Neuronal stem cell (in vitro differentiated cells): ENCODE measurements around the gene DNAH2.

Experiments
- DNase-seq: peaks from one replicate; pipeline ENCODE4 v3.0.0-alpha.2; 2013; ENCODE audit warnings: low spot score
- H2AFZ ChIP-seq: one replicate; pipeline ENCODE4 v1.6.1; 2013; ENCODE audit warnings: mild to moderate bottlenecking, low read length, inconsistent platforms
- H2AK5ac ChIP-seq: 2 replicates; pipeline ENCODE4 v1.6.1; 2013; ENCODE audit warnings: low read depth, mild to moderate bottlenecking, inconsistent platforms, low read length, moderate library complexity, mixed read lengths
- H2BK120ac ChIP-seq: 2 replicates; pipeline ENCODE4 v1.6.1; 2013; ENCODE audit warnings: low read depth, mild to moderate bottlenecking, inconsistent platforms, low read length, moderate library complexity, mixed read lengths
- H2BK12ac ChIP-seq: one replicate; pipeline ENCODE4 v1.6.1; 2013; ENCODE audit warnings: low read length, inconsistent platforms
- H2BK15ac ChIP-seq: 2 replicates; pipeline ENCODE4 v1.6.1; 2013; ENCODE audit warnings: mild to moderate bottlenecking, low read length, inconsistent platforms, mixed read lengths
- H2BK5ac ChIP-seq: one replicate; pipeline ENCODE4 v1.6.1; 2013; ENCODE audit warnings: inconsistent platforms, mild to moderate bottlenecking, low read length, moderate library complexity
- H3K14ac ChIP-seq: one replicate; pipeline ENCODE4 v1.6.1; 2013; ENCODE audit warnings: low read length, inconsistent platforms
- H3K18ac ChIP-seq: 2 replicates; pipeline ENCODE4 v1.6.1; 2013; ENCODE audit warnings: low read length, inconsistent platforms
- H3K23ac ChIP-seq: 2 replicates; pipeline ENCODE4 v1.6.1; 2013; ENCODE audit warnings: low read depth, mild to moderate bottlenecking, mixed read lengths, low read length, inconsistent platforms; ENCODE audit not compliant: poor library complexity
- H3K27ac ChIP-seq: replicated peaks from 3 replicates; pipeline ENCODE4 v1.5.1; 2013; ENCODE audit warnings: low read length, inconsistent platforms
- H3K27me3 ChIP-seq, 3 experiments: 2 replicates each; pipeline ENCODE4 v1.6.1; 2013; ENCODE audit warnings: low read length in 3 of 3, mild to moderate bottlenecking in 2 of 3, inconsistent platforms in 1 of 3, low read depth in 1 of 3, mixed read lengths in 1 of 3, moderate library complexity in 1 of 3; ENCODE audit not compliant: control insufficient read depth in 3 of 3, insufficient read depth in 3 of 3
- H3K36me3 ChIP-seq, 2 donors: replicated peaks in 1 of 2; 2 replicates each; pipeline ENCODE4 v1.6.1; 2013; ENCODE audit warnings: low read length in 2 of 2; ENCODE audit not compliant: control insufficient read depth in 2 of 2, insufficient read depth in 2 of 2
- H3K4ac ChIP-seq: 2 replicates; pipeline ENCODE4 v1.6.1; 2013; ENCODE audit warnings: inconsistent platforms, mild to moderate bottlenecking, low read length, moderate library complexity
- H3K4me1 ChIP-seq, 2 donors: 1 replicate in 1 of 2; 2 replicates in 1 of 2; pipeline ENCODE4 v1.6.1; 2013; ENCODE audit warnings: low read length in 2 of 2, low read depth in 1 of 2; ENCODE audit not compliant: control insufficient read depth in 2 of 2, insufficient read depth in 1 of 2
- H3K4me2 ChIP-seq: one replicate; pipeline ENCODE4 v1.6.1; 2013; ENCODE audit warnings: mild to moderate bottlenecking, low read length, inconsistent platforms; ENCODE audit not compliant: insufficient read depth, poor library complexity, severe bottlenecking
- H3K4me3 ChIP-seq, 2 donors: 2 replicates each; pipeline ENCODE4 v1.5.1; 2013; ENCODE audit warnings: low read length in 2 of 2, mild to moderate bottlenecking in 2 of 2, inconsistent platforms in 1 of 2, moderate library complexity in 1 of 2
- H3K79me1 ChIP-seq: one replicate; pipeline ENCODE4 v1.6.1; 2013; ENCODE audit warnings: low read depth, mild to moderate bottlenecking, inconsistent platforms, low read length, moderate library complexity
- H3K9ac ChIP-seq: one replicate; pipeline ENCODE4 v1.6.1; 2013; ENCODE audit warnings: mild to moderate bottlenecking, low read depth, low read length, inconsistent platforms; ENCODE audit not compliant: poor library complexity
- H3K9me3 ChIP-seq, 2 donors: replicated peaks in 1 of 2; 2 replicates each; pipeline versions ENCODE3 to v1.6.1; 2013; ENCODE audit warnings: low read length in 2 of 2, mild to moderate bottlenecking in 2 of 2, inconsistent platforms in 1 of 2, low read depth in 1 of 2, mixed read lengths in 1 of 2, moderate library complexity in 1 of 2; ENCODE audit not compliant: control insufficient read depth in 2 of 2, insufficient read depth in 1 of 2
- H4K8ac ChIP-seq: one replicate; pipeline ENCODE4 v1.6.1; 2013; ENCODE audit warnings: low read depth, mild to moderate bottlenecking, inconsistent platforms, low read length, moderate library complexity
- H4K91ac ChIP-seq: one replicate; pipeline ENCODE4 v1.6.1; 2013; ENCODE audit warnings: low read length, low read depth, mild to moderate bottlenecking, inconsistent platforms; ENCODE audit not compliant: poor library complexity
- WGBS, 2 donors: extraction: QIAGEN DNeasy Blood & Tissue Kit; methylation state at CpG; one replicate each; pipeline ENCODE4 v1.1.7; 2013; ENCODE audit warnings: missing lambda C conversion rate in 2 of 2, mixed read lengths in 1 of 2; ENCODE audit not compliant: insufficient read length in 2 of 2, insufficient replicate concordance in 1 of 2; ENCODE audit errors: extremely low coverage in 2 of 2; 5-methylcytosine and 5-hydroxymethylcytosine counted together

Gene DNAH2

DNA sequence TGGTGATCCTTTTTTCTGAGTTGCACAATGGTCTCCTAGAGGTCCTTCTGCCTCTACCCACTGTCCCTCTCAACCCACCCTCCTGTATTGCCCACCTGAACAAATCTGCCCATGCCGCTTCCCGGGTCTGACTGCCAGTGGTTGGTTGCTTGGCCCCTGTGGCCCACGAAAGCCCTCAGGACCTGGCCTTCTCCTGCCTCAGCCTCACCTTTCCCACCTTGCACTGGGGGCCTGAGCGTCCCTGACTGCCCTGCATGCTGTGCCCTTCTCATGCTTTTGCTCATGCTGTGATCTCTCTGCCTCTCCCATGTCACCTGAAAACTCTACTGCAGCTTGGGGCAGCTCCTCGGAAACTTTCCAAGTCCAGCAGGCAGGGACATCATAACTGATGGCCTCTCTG is 102.7 kb downstream of the DNAH2 start:
- Histone ChIP-seq H3K18ac (no peak overlapping the region), H2BK5ac (no peak overlapping the region), H3K36me3 (no peaks in the 10 kb centered on the region), H2AFZ (no peak overlapping the region), H3K27ac (no peak overlapping the region), H2AK5ac (no peak overlapping the region), H3K4me2 (no peak overlapping the region), H3K14ac (no peak overlapping the region), H4K8ac (no peak overlapping the region), H3K4me1 (peaks cover 0 to 2% of the 10 kb centered on the region in 2 donors), H3K9me3 (no peaks in the 10 kb centered on the region), H2BK120ac (no peak overlapping the region), H2BK15ac (no peak overlapping the region), H4K91ac (no peak overlapping the region), H3K4me3 (no peak overlapping the region), H3K9ac (peak overlapping the region; percentile 38), H3K23ac (no peak overlapping the region), H3K79me1 (peaks cover 4% of the 10 kb centered on the region), H3K27me3 (peaks cover 0 to 62% (median 13%) of the 10 kb centered on the region in 3 experiments), H3K4ac (no peak overlapping the region), H2BK12ac (peak overlapping the region; percentile 7)
- WGBS, 2 donors = no CpG with 5 or more reads among the region's 5 CpGs
- no peak for DNase-seq

DNA sequence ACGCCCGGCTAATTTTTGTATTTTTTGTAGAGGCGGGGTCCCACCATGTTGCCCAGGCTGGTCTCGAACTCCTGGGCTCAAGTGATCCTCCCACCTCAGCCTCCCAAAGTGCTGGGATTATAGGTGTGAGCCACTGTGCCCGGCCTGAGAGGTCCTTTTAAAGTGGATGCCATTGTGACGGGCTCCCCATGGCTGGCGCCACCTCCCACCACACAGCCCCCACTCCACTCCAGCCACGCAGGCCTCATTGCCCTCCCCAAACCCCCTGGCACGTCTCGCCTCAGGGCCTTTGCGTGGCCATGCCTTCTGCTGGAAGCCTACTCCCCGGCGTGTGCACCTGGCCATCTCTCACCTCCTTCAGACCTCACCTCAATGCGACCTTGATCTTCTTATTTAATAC is 104.6 kb downstream of the DNAH2 start:
- H3K27ac ChIP-seq = no peak overlapping the region
- no peaks in the 10 kb centered on the region for H3K36me3 ChIP-seq
- H4K91ac ChIP-seq = no peak overlapping the region

DNA sequence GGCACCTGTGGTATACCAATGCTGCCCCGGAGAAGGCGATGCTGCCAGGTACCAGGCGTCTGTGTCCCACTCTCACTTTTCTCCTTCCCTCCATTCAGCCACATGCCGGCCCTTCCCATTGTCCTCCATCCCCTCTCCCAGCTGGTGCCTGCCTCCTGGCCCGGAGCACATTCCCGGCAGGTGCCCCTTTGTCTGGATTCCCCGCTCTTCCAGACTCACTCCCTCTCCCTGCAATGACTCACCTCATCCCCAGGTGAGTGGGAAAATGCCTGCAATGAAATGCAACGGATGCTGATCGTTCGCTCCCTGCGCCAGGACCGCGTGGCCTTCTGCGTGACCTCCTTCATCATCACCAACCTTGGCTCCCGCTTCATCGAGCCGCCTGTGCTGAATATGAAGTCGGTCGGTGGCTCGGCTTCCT is 106.0 kb downstream of the DNAH2 start:
- H3K79me1 ChIP-seq = peaks cover 4% of the 10 kb centered on the region
- H3K9ac ChIP-seq = no peak overlapping the region
- no peaks in the 10 kb centered on the region for H3K9me3 ChIP-seq
- H2BK120ac ChIP-seq = no peak overlapping the region
- H4K91ac ChIP-seq = peak overlapping the region; percentile 85
- peak overlapping the region; percentile 81 for H2BK15ac ChIP-seq
- peak overlapping the region; percentile 84 for H2AK5ac ChIP-seq
- no peak overlapping the region for H3K23ac ChIP-seq
- no peaks in the 10 kb centered on the region for H3K36me3 ChIP-seq
- peak overlapping the region; percentile 19 for H3K18ac ChIP-seq
- no peak overlapping the region for H4K8ac ChIP-seq
- no peak overlapping the region for H3K27ac ChIP-seq
- peaks cover 0 to 2% of the 10 kb centered on the region in 2 donors for H3K4me1 ChIP-seq
- no peak overlapping the region for H3K4me3 ChIP-seq
- WGBS, 2 donors = no CpG with 5 or more reads among the region's 20 CpGs
- peak overlapping the region; percentile 41 for H2BK12ac ChIP-seq
- H3K27me3 ChIP-seq = peaks cover 0 to 41% (median 13%) of the 10 kb centered on the region in 3 experiments
- no peak overlapping the region for H3K4me2 ChIP-seq
- H3K14ac ChIP-seq = peak overlapping the region; percentile 89
- H2BK5ac ChIP-seq = peak overlapping the region; percentile 94
- H3K4ac ChIP-seq = no peak overlapping the region
- no peak overlapping the region for H2AFZ ChIP-seq
- DNase-seq = no peak

More for the DNA sequence above, 104.6 kb downstream of the DNAH2 start:
- Histone ChIP-seq H2BK120ac (no peak overlapping the region), H3K4me1 (peaks cover 0 to 2% of the 10 kb centered on the region in 2 donors), H3K18ac (peak overlapping the region; percentile 44), H3K79me1 (peaks cover 4% of the 10 kb centered on the region), H3K9me3 (no peaks in the 10 kb centered on the region), H2BK5ac (peak overlapping the region; percentile 75), H3K27me3 (peaks cover 0 to 54% (median 13%) of the 10 kb centered on the region in 3 experiments), H2AFZ (no peak overlapping the region), H2BK12ac (no peak overlapping the region), H3K23ac (peak overlapping the region; percentile 73), H3K4ac (no peak overlapping the region), H4K8ac (no peak overlapping the region), H3K4me2 (no peak overlapping the region), H2AK5ac (no peak overlapping the region), H3K4me3 (peak overlapping the region in 1 of 2 donors; percentile 47), H3K14ac (no peak overlapping the region), H3K9ac (no peak overlapping the region), H2BK15ac (no peak overlapping the region)
- WGBS, 2 donors = no CpG with 5 or more reads among the region's 14 CpGs
- DNase-seq = no peak

DNA sequence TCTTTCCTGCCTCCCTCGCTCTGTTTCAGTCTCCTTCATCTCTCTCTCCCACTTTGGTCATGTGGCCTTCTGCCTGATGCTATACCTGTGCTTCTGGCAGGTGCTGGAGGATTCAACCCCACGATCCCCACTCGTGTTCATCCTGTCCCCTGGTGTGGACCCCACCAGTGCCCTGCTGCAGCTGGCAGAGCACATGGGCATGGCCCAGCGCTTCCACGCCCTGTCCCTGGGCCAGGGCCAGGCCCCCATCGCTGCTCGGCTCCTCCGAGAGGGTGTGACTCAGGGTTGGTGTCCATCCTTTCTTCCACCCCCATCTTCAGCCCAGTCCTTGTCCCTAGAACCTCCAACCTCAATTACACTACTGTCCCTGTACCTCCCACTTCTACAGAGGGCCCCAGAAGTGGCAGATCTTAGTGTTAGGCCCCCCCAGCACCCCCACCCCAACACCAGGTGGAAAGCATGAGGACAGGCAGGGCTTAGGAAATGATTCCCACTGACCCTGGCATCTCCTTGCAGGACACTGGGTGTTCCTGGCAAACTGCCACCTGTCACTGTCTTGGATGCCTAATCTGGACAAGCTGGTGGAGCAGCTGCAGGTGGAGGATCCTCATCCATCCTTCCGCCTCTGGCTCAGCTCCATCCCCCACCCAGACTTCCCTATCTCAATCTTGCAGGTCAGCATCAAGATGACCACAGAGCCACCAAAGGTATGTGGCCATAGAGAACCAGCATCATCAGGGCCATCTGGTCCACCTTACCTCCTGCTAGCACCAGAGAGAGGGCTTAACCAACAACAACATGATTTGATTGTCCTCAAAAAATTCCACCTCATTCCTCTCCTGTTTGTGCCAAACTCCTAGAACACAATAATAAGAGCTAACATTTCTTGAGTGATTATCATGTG is 106.7 kb downstream of the DNAH2 start:
- H3K4me3 ChIP-seq = no peak overlapping the region
- peaks cover 4% of the 10 kb centered on the region for H3K79me1 ChIP-seq
- no peak overlapping the region for H3K4ac ChIP-seq
- H3K36me3 ChIP-seq = no peaks in the 10 kb centered on the region
- peak overlapping the region; percentile 85 for H4K91ac ChIP-seq
- peak overlapping the region; percentile 19 for H3K18ac ChIP-seq
- peak overlapping the region; percentile 89 for H3K14ac ChIP-seq
- peak overlapping the region; percentile 6 for H3K23ac ChIP-seq
- H4K8ac ChIP-seq = no peak overlapping the region
- H3K9ac ChIP-seq = no peak overlapping the region
- no peak overlapping the region for H2AFZ ChIP-seq
- WGBS, 2 donors = no CpG with 5 or more reads among the region's 9 CpGs
- peak overlapping the region; percentile 94 for H2BK5ac ChIP-seq
- no peaks in the 10 kb centered on the region for H3K9me3 ChIP-seq
- H2BK120ac ChIP-seq = no peak overlapping the region
- H3K27ac ChIP-seq = no peak overlapping the region
- H3K4me1 ChIP-seq = peaks cover 0 to 2% of the 10 kb centered on the region in 2 donors
- H2BK12ac ChIP-seq = peak overlapping the region; percentile 41
- H3K4me2 ChIP-seq = no peak overlapping the region
- peak overlapping the region; percentile 81 for H2BK15ac ChIP-seq
- H2AK5ac ChIP-seq = peak overlapping the region; percentile 84
- peaks cover 0 to 35% (median 12%) of the 10 kb centered on the region in 3 experiments for H3K27me3 ChIP-seq
- DNase-seq = no peak
